ENCODE measurements around the gene SELENOM.
A peak's percentile ranks its signal among the peaks of the same experiment; 100 is the strongest.

SELENOM gene

GRCh38 chr22:31107178-31107893 lies at the start of gene SELENOM:
TSS of gene SELENOM (minus strand) at chr22:31107568. CDS start at chr22:31107505, 63 bp downstream.
- no peak for DNase-seq (ENCODE audit: low read depth, low spot score)
- H3K9ac ChIP-seq (ENCODE audit: insufficient read length) = peak within 1 kb of the TSS; percentile 57
- no peaks in the 10 kb centered on the region for H3K36me3 ChIP-seq (ENCODE audit: insufficient read depth, low read length)
- H3K27ac ChIP-seq = no peak within 1 kb of the TSS
- TF ChIP-seq POLR2AphosphoS5 (IDR thresholded peaks at IDR 0.05; ENCODE audit: borderline replicate concordance, low read depth, low read length) (no peak), FOXP2 (optimal IDR thresholded peaks at IDR 0.05; ENCODE audit: control extremely low read depth, extremely low read length, insufficient read depth) (no peak), EZH2 (IDR thresholded peaks at IDR 0.05) (no peak)
- no peaks in the 10 kb centered on the region for H3K9me3 ChIP-seq (ENCODE audit: low read depth, low read length)
- peak within 1 kb of the TSS; percentile 93 for H3K4me3 ChIP-seq

GRCh38 chr22:31155422-31155821 lies 48.1 kb upstream of the SELENOM start:
- H3K27ac ChIP-seq = no peak overlapping the region
- DNase-seq (ENCODE audit: low read depth, low spot score) = no peak
- H3K4me3 ChIP-seq = no peak overlapping the region
- TF ChIP-seq FOXP2 (optimal IDR thresholded peaks at IDR 0.05; ENCODE audit: control extremely low read depth, extremely low read length, insufficient read depth) (no peak), POLR2AphosphoS5 (IDR thresholded peaks at IDR 0.05; ENCODE audit: borderline replicate concordance, low read depth, low read length) (no peak), EZH2 (IDR thresholded peaks at IDR 0.05) (no peak)
- no peak overlapping the region for H3K9ac ChIP-seq (ENCODE audit: insufficient read length)
- H3K36me3 ChIP-seq (ENCODE audit: insufficient read depth, low read length) = no peaks in the 10 kb centered on the region
- H3K9me3 ChIP-seq (ENCODE audit: low read depth, low read length) = no peaks in the 10 kb centered on the region

GRCh38 chr22:31154975-31155374 lies 47.6 kb upstream of the SELENOM start:
- no peak overlapping the region for H3K9ac ChIP-seq (ENCODE audit: insufficient read length)
- TF ChIP-seq EZH2 (IDR thresholded peaks at IDR 0.05) = no peak
- no peak for TF ChIP-seq FOXP2 (optimal IDR thresholded peaks at IDR 0.05; ENCODE audit: control extremely low read depth, extremely low read length, insufficient read depth)
- no peak for TF ChIP-seq POLR2AphosphoS5 (IDR thresholded peaks at IDR 0.05; ENCODE audit: borderline replicate concordance, low read depth, low read length)
- no peak for DNase-seq (ENCODE audit: low read depth, low spot score)
- no peak overlapping the region for H3K4me3 ChIP-seq
- no peak overlapping the region for H3K27ac ChIP-seq
- no peaks in the 10 kb centered on the region for H3K36me3 ChIP-seq (ENCODE audit: insufficient read depth, low read length)
- H3K9me3 ChIP-seq (ENCODE audit: low read depth, low read length) = no peaks in the 10 kb centered on the region

DNA sequence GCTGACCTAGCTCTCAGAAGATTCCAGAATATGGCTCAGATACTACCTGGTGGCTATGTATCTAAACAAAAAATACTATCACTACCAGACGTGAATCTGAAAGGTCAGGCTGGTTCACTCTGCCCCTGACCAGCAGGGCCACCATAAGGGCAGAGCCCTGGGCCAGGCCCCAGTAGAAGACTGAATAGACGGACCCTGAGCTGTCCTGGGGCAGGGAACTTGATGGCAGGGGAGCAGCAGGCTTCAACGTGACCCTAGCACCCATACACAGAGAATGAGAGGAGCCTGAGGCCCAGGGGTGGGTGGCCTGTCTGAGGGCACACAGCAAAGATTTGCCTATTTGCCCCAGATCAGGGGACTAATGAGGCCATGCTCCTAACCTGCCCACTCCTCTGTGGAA lies 46.0 kb upstream of the SELENOM start:
- DNase-seq (ENCODE audit: low read depth, low spot score) = no peak
- Histone ChIP-seq H3K27ac (no peak overlapping the region), H3K4me3 (no peak overlapping the region), H3K9ac (ENCODE audit: insufficient read length) (no peak overlapping the region), H3K36me3 (ENCODE audit: insufficient read depth, low read length) (no peaks in the 10 kb centered on the region), H3K9me3 (ENCODE audit: low read depth, low read length) (no peaks in the 10 kb centered on the region)
- no peak for TF ChIP-seq POLR2AphosphoS5 (IDR thresholded peaks at IDR 0.05; ENCODE audit: borderline replicate concordance, low read depth, low read length)
- TF ChIP-seq EZH2 (IDR thresholded peaks at IDR 0.05) = no peak
- TF ChIP-seq FOXP2 (optimal IDR thresholded peaks at IDR 0.05; ENCODE audit: control extremely low read depth, extremely low read length, insufficient read depth) = no peak

DNA sequence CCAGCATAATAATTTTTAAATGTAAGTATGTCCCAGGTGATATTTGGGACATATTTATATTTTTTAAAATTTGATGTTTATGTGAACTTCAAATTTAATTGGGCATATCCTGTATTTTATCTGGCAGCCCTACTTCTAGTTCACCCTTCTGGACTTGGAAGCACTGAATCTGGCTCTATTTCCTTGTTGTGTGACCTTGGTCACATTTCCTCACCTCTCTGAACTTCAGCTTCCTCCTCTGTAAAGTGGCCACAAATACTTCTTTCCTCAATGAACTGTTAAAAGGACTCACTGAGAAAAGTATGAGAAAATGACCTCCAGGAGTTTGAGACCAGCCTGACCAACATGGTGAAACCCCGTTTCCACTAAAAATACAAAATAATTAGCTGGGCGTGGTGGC lies 44.5 kb upstream of the SELENOM start:
- Histone ChIP-seq H3K36me3 (ENCODE audit: insufficient read depth, low read length) (no peaks in the 10 kb centered on the region), H3K27ac (no peak overlapping the region), H3K9ac (ENCODE audit: insufficient read length) (no peak overlapping the region), H3K9me3 (ENCODE audit: low read depth, low read length) (no peaks in the 10 kb centered on the region), H3K4me3 (no peak overlapping the region)
- DNase-seq (ENCODE audit: low read depth, low spot score) = no peak
- TF ChIP-seq EZH2 (IDR thresholded peaks at IDR 0.05) (no peak), FOXP2 (optimal IDR thresholded peaks at IDR 0.05; ENCODE audit: control extremely low read depth, extremely low read length, insufficient read depth) (no peak), POLR2AphosphoS5 (IDR thresholded peaks at IDR 0.05; ENCODE audit: borderline replicate concordance, low read depth, low read length) (no peak)

DNA sequence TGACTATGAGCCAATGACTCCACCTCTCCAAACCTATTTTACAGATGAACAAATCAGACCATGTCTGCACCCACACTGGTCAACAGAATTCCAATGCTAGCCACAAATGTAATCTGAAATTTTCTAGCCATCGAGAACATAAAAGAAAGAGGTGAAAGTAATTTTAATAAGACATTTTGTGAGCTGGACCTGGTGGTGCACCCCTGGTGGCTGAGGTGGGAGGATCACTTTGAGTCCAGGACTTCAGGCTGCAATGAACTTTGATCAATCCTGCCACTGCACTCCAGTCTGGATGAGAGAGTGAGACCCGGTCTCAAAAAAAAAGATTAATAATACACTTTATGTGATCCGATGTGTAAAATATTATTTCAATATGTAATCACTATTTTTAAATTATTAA lies 43.2 kb upstream of the SELENOM start:
- Histone ChIP-seq H3K4me3 (no peak overlapping the region), H3K27ac (no peak overlapping the region)
- no peak for DNase-seq (ENCODE audit: low read depth, low spot score)

DNA sequence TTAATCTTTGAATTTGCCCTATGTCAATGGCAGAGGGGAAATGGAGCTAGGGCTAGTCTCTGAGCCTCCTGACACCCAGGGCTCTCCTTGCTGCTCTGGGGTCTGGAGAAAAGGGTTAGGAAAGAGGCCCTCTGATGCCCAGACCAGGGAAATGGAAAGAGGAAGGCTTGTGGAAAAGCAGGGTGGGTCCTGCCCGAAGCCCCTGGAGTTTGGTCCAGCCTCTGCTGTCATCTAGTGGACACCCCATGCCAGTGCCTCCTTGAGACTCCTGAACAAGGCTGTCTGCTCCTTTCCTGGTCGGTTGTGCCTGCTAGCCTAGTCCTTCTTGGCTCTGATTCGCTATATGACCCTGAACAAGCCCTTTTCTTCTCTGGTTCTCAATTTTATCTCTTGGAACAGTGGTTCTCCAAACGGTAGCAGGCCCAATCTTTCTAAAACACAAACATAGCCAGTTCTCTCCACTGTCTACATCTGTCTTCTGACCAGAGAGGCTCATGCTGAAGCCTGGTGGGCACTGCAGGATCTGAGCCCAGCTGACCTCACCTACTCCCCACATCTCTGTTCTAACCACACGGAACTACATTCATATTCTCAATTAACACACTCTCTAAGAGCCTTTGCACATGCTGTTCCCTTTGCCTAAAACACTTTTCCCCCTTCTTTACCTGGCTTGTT lies 41.7 kb upstream of the SELENOM start:
- Histone ChIP-seq H3K9me3 (ENCODE audit: low read depth, low read length) (no peaks in the 10 kb centered on the region), H3K9ac (ENCODE audit: insufficient read length) (no peak overlapping the region), H3K4me3 (no peak overlapping the region), H3K27ac (no peak overlapping the region), H3K36me3 (ENCODE audit: insufficient read depth, low read length) (no peaks in the 10 kb centered on the region)
- TF ChIP-seq EZH2 (IDR thresholded peaks at IDR 0.05) = no peak
- no peak for TF ChIP-seq POLR2AphosphoS5 (IDR thresholded peaks at IDR 0.05; ENCODE audit: borderline replicate concordance, low read depth, low read length)
- TF ChIP-seq FOXP2 (optimal IDR thresholded peaks at IDR 0.05; ENCODE audit: control extremely low read depth, extremely low read length, insufficient read depth) = no peak
- no peak for DNase-seq (ENCODE audit: low read depth, low spot score)

More for the DNA sequence above, 43.2 kb upstream of the SELENOM start:
- Histone ChIP-seq H3K9ac (ENCODE audit: insufficient read length) (no peak overlapping the region), H3K36me3 (ENCODE audit: insufficient read depth, low read length) (no peaks in the 10 kb centered on the region), H3K9me3 (ENCODE audit: low read depth, low read length) (no peaks in the 10 kb centered on the region)
- TF ChIP-seq EZH2 (IDR thresholded peaks at IDR 0.05) = no peak
- no peak for TF ChIP-seq FOXP2 (optimal IDR thresholded peaks at IDR 0.05; ENCODE audit: control extremely low read depth, extremely low read length, insufficient read depth)
- no peak for TF ChIP-seq POLR2AphosphoS5 (IDR thresholded peaks at IDR 0.05; ENCODE audit: borderline replicate concordance, low read depth, low read length)

- no peak for TF ChIP-seq EZH2 (IDR thresholded peaks at IDR 0.05)
- no peak for TF ChIP-seq POLR2AphosphoS5 (IDR thresholded peaks at IDR 0.05; ENCODE audit: borderline replicate concordance, low read depth, low read length)
- no peak for TF ChIP-seq FOXP2 (optimal IDR thresholded peaks at IDR 0.05; ENCODE audit: control extremely low read depth, extremely low read length, insufficient read depth)
Observed at GRCh38 chr22:31148488-31148887, 41.1 kb upstream of the SELENOM start.

More at GRCh38 chr22:31148488-31148887, 41.1 kb upstream of the SELENOM start:
- no peak overlapping the region for H3K4me3 ChIP-seq
- H3K9ac ChIP-seq (ENCODE audit: insufficient read length) = no peak overlapping the region
- DNase-seq (ENCODE audit: low read depth, low spot score) = no peak
- H3K27ac ChIP-seq = no peak overlapping the region
- no peaks in the 10 kb centered on the region for H3K9me3 ChIP-seq (ENCODE audit: low read depth, low read length)
- H3K36me3 ChIP-seq (ENCODE audit: insufficient read depth, low read length) = no peaks in the 10 kb centered on the region
